Spleen (tissue), 11 donors: Measurements from ENCODE around the gene ADCY6. TPM values are rescaled to one million over a fixed set of nuclear protein-coding genes. Genes with fewer than 3 reads are reported as not detected.

Experiments
- DNase-seq: peaks from one replicate; pipeline ENCODE4 v3.0.0-alpha.2; 2020
- H3K27ac ChIP-seq, 8 donors: fragments of 200-600 bp; sonication (generic) in 7 of 8; 1 replicate in 4 of 8; 2 replicates in 4 of 8; pipeline versions ENCODE4 v1.5.0 to v1.8.0; 2016 to 2021; ENCODE audit warnings: inconsistent platforms in 4 of 8, mild to moderate bottlenecking in 4 of 8, moderate library complexity in 1 of 8
- H3K27me3 ChIP-seq, 7 donors: fragments of 200-600 bp; sonication (generic) in 6 of 7; replicated peaks in 1 of 7; 1 replicate in 4 of 7; 2 replicates in 3 of 7; pipeline versions ENCODE4 v1.5.0 to v1.8.0; 2016 to 2021; ENCODE audit warnings: inconsistent platforms in 3 of 7, mild to moderate bottlenecking in 1 of 7
- H3K36me3 ChIP-seq, 6 donors: fragments of 200-600 bp; sonication (generic) in 5 of 6; 1 replicate in 4 of 6; 2 replicates in 2 of 6; pipeline versions ENCODE4 v1.5.0 to v1.8.0; 2016 to 2021; ENCODE audit warnings: inconsistent platforms in 2 of 6
- H3K4me1 ChIP-seq, 6 donors: fragments of 200-600 bp; sonication (generic) in 5 of 6; 1 replicate in 3 of 6; 2 replicates in 3 of 6; pipeline versions ENCODE4 v1.5.0 to v1.8.0; 2016 to 2021; ENCODE audit warnings: inconsistent platforms in 3 of 6
- H3K4me3 ChIP-seq, 8 donors: fragments of 200-600 bp; sonication (generic) in 7 of 8; 1 replicate in 4 of 8; 2 replicates in 4 of 8; pipeline versions ENCODE4 v1.5.0 to v1.8.0; 2016 to 2021; ENCODE audit warnings: inconsistent platforms in 4 of 8, mild to moderate bottlenecking in 4 of 8, moderate library complexity in 2 of 8
- H3K9me3 ChIP-seq, 8 donors: fragments of 200-600 bp; sonication (generic) in 7 of 8; 1 replicate in 4 of 8; 2 replicates in 4 of 8; pipeline versions ENCODE4 v1.5.0 to v1.8.0; 2016 to 2021; ENCODE audit warnings: inconsistent platforms in 4 of 8
- POLR2A ChIP-seq, 3 donors: fragments of 450-650 bp; IDR thresholded peaks; one replicate each; pipeline ENCODE4 v1.5.1; 2017; ENCODE audit warnings: antibody characterized with exemption in 3 of 3, mild to moderate bottlenecking in 1 of 3
- POLR2AphosphoS5 ChIP-seq, 3 donors: sonication (generic); formaldehyde crosslinking; IDR thresholded peaks; one replicate each; pipeline ENCODE4 v1.5.1; 2017; ENCODE audit warnings: antibody characterized with exemption in 3 of 3
- WGBS, 5 donors: extraction: QIAGEN DNeasy Blood & Tissue Kit in 3 of 5; methylation state at CpG; one replicate each; pipeline versions ENCODE4 v1.1.5 to v1.1.7; 2013 to 2018; 5-methylcytosine and 5-hydroxymethylcytosine counted together
- intact Hi-C: fragments of 100-400 bp; cut with DNase I; formaldehyde crosslinking; loops from one replicate; pipeline ENCODE4 v1.15.0; 2023; ENCODE audit warnings: low total_unique reads
- polyA plus RNA-seq, 3 donors: library from polyadenylated mRNA; stranded (reverse); fragments of 200-250 nt; gene quantifications; one replicate each; pipeline ENCODE4 v1.2.1, GENCODE V29; 2013
- total RNA-seq, 7 donors: library from RNA; depleted of rRNA in 3 of 7; stranded (reverse); fragments of >200 nt in 3 of 7; fragmentation: NEBNext Ultra II Directional in 4 of 7; extraction: Animal tissue kit (Norgen Biotek cat#: 25700) in 4 of 7; gene quantifications; one replicate each; pipeline versions ENCODE4 v1.1.0 to v1.2.1, GENCODE V29; 2016 to 2021
- TF ChIP-seq, protein P1 (sequence below), 11 experiments: fragments of 200-600 bp in 7 of 11; fragments of 450-650 bp in 4 of 11; sonication (generic) in 4 of 11; IDR thresholded peaks in 8 of 11; conservative IDR thresholded peaks in 3 of 11; 1 replicate in 7 of 11; 2 replicates in 4 of 11; pipeline versions ENCODE4 v1.4.0 to v1.8.0; 2016 to 2021; ENCODE audit warnings: antibody characterized with exemption in 11 of 11, inconsistent platforms in 4 of 11, mild to moderate bottlenecking in 1 of 11
- donor health status: healthy with polysubstance abuse.
- donor health status: DM: no; HTN: no; CAD: no; lungs with moderate emphysema.
- donor health status: DM: no; HTN: no; CAD: no.
- donor health status: Bipolar disorder and iron deficiency.
- donor health status: healthy.
- donor health status: DM: no; HTN: no; CAD: no.
- donor health status: DM: yes; HTN: yes; CAD: no.

The ADCY6 gene
- total and polyA plus RNA-seq, 10 donors = 1.6 to 20.4 (median 13.7) TPM

DNA sequence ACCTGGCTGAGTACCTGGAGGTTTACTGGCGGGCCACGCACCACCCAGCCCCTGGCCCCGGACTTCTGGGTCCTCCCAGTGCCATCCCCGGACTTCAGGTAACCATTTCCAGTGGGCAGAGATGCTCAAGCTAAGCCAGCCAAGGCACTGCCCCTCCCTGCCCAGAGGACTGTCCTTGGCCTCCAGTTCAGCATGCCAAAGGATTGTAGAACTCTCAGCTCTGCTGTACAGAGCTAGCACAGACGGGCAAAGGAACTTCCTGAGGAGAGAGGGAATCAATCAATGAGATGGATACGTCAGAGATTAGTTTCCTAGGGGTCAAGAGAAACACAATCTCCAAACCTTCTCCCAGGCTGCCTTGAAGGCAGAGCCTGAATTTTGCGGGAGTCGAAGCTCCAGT is 38.1 kb upstream of the ADCY6 start:
- no peak for DNase-seq
- peaks cover under 1 to 62% (median 45%) of the 10 kb centered on the region in 6 donors for H3K36me3 ChIP-seq
- intact Hi-C loops = no loop called here
- WGBS, 5 donors = 77 to 88% (median 83%) methylated on average over 8 of the region's 8 CpGs
- H3K4me3 ChIP-seq = no peak overlapping the region
- H3K9me3 ChIP-seq = no peaks in the 10 kb centered on the region
- H3K27me3 ChIP-seq = no peaks in the 10 kb centered on the region
- H3K4me1 ChIP-seq = no peaks in the 10 kb centered on the region
- H3K27ac ChIP-seq = no peak overlapping the region
- no peak for TF ChIP-seq POLR2A (IDR thresholded peaks at IDR 0.05)
- TF ChIP-seq POLR2AphosphoS5 (IDR thresholded peaks at IDR 0.05) = no peak
- TF ChIP-seq, protein P1, sequence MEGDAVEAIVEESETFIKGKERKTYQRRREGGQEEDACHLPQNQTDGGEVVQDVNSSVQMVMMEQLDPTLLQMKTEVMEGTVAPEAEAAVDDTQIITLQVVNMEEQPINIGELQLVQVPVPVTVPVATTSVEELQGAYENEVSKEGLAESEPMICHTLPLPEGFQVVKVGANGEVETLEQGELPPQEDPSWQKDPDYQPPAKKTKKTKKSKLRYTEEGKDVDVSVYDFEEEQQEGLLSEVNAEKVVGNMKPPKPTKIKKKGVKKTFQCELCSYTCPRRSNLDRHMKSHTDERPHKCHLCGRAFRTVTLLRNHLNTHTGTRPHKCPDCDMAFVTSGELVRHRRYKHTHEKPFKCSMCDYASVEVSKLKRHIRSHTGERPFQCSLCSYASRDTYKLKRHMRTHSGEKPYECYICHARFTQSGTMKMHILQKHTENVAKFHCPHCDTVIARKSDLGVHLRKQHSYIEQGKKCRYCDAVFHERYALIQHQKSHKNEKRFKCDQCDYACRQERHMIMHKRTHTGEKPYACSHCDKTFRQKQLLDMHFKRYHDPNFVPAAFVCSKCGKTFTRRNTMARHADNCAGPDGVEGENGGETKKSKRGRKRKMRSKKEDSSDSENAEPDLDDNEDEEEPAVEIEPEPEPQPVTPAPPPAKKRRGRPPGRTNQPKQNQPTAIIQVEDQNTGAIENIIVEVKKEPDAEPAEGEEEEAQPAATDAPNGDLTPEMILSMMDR (IDR thresholded peaks at IDR 0.05 in 8 of 11, conservative IDR thresholded peaks at IDR 0.05 in 3 of 11) = no peak

DNA sequence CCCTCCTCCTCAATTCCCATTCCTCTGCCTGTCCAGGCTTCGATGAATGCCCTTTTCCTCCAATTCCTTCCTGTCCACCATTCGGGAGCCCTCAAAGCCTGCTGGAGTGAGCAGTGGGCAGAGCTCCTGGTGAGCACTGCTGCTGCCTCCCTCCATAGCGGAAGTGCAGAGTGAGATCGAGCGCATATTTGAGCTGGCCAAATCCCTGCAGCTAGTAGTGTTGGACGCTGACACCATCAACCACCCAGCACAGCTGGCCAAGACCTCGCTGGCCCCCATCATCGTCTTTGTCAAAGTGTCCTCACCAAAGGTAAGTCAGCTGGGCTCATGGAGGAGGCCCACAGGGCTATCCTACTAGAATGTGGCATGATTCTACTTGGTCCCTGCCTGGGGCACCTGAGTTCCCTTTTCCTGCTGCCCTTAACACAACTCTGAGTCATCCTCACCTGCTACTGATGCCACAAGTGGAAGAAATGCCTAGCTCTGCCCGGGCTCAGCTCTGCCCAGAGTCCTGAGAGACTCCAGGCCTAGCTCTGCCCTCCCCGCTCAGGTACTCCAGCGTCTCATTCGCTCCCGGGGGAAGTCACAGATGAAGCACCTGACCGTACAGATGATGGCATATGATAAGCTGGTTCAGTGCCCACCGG is 37.4 kb upstream of the ADCY6 start:
- Histone ChIP-seq H3K4me1 (no peaks in the 10 kb centered on the region), H3K4me3 (no peak overlapping the region), H3K27me3 (no peaks in the 10 kb centered on the region), H3K9me3 (no peaks in the 10 kb centered on the region), H3K36me3 (peaks cover 0 to 55% (median 38%) of the 10 kb centered on the region in 6 donors), H3K27ac (no peak overlapping the region)
- no peak for DNase-seq
- intact Hi-C loops = no loop called here
- WGBS, 5 donors = 73 to 89% (median 85%) methylated on average over 13 to 15 of the region's 15 CpGs
- TF ChIP-seq, protein P1 (IDR thresholded peaks at IDR 0.05 in 8 of 11, conservative IDR thresholded peaks at IDR 0.05 in 3 of 11) = no peak
- TF ChIP-seq POLR2AphosphoS5 (IDR thresholded peaks at IDR 0.05) (no peak), POLR2A (IDR thresholded peaks at IDR 0.05) (no peak)

DNA sequence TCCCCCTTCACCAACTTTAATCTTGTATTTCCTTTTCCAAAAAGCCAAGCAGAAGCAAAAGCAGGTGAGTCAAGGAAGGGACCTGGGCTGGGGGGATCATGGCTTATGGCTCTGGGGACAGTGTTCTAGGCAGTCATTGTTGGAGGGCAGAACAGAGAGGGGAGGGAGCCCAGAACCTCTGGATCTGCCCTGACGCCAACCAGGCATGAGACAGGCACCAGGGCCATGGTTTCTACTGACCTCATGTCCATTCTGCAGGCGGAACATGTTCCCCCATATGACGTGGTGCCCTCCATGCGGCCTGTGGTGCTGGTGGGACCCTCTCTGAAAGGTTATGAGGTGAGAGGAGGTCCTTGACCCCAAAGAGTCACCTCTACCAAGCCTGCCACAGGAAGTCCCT is 36.0 kb upstream of the ADCY6 start:
- H3K36me3 ChIP-seq = peaks cover 0 to 41% (median 24%) of the 10 kb centered on the region in 6 donors
- no peak overlapping the region for H3K27ac ChIP-seq
- no peak for DNase-seq
- H3K4me1 ChIP-seq = no peaks in the 10 kb centered on the region
- H3K4me3 ChIP-seq = no peak overlapping the region
- intact Hi-C loops = no loop called here
- TF ChIP-seq, protein P1 (IDR thresholded peaks at IDR 0.05 in 8 of 11, conservative IDR thresholded peaks at IDR 0.05 in 3 of 11) = no peak
- H3K9me3 ChIP-seq = no peaks in the 10 kb centered on the region
- WGBS, 5 donors = 82 to 93% (median 88%) methylated on average over 4 of the region's 4 CpGs
- H3K27me3 ChIP-seq = no peaks in the 10 kb centered on the region

DNA sequence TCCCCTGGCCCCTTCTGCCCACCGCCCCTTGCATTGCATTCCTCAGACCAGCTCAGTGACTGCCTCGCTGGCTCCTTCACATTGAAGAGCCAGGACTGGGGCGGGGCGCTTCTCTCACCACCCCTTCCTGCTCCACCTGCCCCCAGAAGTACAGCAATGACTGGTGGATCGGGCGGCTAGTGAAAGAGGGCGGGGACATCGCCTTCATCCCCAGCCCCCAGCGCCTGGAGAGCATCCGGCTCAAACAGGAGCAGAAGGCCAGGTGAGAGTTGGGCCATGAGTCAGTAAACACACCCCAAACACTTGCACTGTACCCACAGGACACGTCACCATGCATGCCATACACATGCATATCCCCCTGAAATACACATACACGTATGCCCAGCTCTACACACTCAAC is 35.2 kb upstream of the ADCY6 start:
- H3K27ac ChIP-seq = no peak overlapping the region
- intact Hi-C loops = no loop called here
- H3K36me3 ChIP-seq = peaks cover 0 to 33% (median 16%) of the 10 kb centered on the region in 6 donors
- H3K4me3 ChIP-seq = no peak overlapping the region
- H3K9me3 ChIP-seq = no peaks in the 10 kb centered on the region
- peaks cover 0 to 5% (median 0%) of the 10 kb centered on the region in 7 donors for H3K27me3 ChIP-seq
- WGBS, 5 donors = 75 to 92% (median 83%) methylated on average over 12 of the region's 12 CpGs
- H3K4me1 ChIP-seq = peaks cover 0 to 7% (median 1%) of the 10 kb centered on the region in 6 donors
- no peak for DNase-seq
- TF ChIP-seq POLR2A (IDR thresholded peaks at IDR 0.05) (no peak), POLR2AphosphoS5 (IDR thresholded peaks at IDR 0.05) (no peak)
- TF ChIP-seq, protein P1 (IDR thresholded peaks at IDR 0.05 in 8 of 11, conservative IDR thresholded peaks at IDR 0.05 in 3 of 11) = no peak
